Measurements from ENCODE around the gene CMTR1.

DNA sequence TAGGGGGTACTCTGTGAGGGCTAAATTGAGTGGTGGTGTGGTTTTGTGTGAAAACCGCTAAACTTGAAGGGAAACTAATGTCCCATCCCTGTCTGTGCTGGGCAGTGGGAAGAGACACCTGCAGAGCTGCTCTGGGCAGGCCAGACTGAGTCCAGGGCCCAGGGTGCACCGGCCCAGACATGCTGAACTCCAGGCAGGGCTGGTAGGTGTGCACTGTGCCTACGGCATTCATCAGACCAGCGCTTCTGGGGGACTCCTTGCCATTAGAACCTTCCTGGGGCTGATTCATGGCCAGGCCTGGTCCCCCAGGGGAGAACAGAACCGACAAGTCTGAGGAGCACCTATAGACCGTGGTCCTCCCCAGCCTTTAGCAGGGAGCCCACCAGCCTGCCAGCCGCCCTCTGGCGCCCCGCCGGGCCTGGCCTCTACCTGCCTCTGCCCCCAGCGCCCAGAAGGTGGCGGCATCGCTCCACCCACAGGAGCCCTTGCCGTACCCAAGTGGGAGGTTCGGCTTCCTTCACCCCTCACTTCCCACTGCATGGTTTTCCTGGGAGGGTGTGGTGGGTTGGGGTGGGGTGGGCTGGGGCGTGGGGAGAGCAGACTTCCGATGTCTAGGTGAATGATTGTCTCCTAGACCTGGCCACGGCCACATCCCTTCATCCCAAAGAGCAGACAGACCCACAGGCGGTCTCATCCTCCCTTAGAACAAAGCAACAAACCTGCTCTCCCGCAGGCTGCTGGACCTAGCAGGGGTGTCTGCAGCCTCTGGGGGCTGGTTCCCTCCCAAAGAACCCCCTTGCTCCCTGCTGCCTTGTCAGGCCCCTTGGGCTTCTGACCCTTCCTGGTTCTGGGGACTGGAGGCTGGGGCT, 51.1 kb downstream of the CMTR1 start:
- TF ChIP-seq, protein P1, sequence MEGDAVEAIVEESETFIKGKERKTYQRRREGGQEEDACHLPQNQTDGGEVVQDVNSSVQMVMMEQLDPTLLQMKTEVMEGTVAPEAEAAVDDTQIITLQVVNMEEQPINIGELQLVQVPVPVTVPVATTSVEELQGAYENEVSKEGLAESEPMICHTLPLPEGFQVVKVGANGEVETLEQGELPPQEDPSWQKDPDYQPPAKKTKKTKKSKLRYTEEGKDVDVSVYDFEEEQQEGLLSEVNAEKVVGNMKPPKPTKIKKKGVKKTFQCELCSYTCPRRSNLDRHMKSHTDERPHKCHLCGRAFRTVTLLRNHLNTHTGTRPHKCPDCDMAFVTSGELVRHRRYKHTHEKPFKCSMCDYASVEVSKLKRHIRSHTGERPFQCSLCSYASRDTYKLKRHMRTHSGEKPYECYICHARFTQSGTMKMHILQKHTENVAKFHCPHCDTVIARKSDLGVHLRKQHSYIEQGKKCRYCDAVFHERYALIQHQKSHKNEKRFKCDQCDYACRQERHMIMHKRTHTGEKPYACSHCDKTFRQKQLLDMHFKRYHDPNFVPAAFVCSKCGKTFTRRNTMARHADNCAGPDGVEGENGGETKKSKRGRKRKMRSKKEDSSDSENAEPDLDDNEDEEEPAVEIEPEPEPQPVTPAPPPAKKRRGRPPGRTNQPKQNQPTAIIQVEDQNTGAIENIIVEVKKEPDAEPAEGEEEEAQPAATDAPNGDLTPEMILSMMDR (conservative IDR thresholded peaks at IDR 0.05; ENCODE audit: low read depth, low read length) = peak; percentile 81
- no peak for TF ChIP-seq EZH2 (IDR thresholded peaks at IDR 0.05; ENCODE audit: borderline replicate concordance, low read depth, low read length, poor library complexity, severe bottlenecking)

Data from A673 (cell line).